Measurements from ENCODE around the gene EFCAB5. TPM values are rescaled to one million over a fixed set of nuclear protein-coding genes. Genes with fewer than 3 reads are reported as not detected.

EFCAB5 gene
- total RNA-seq, 1 donor from 2014 or later = not detected

DNA sequence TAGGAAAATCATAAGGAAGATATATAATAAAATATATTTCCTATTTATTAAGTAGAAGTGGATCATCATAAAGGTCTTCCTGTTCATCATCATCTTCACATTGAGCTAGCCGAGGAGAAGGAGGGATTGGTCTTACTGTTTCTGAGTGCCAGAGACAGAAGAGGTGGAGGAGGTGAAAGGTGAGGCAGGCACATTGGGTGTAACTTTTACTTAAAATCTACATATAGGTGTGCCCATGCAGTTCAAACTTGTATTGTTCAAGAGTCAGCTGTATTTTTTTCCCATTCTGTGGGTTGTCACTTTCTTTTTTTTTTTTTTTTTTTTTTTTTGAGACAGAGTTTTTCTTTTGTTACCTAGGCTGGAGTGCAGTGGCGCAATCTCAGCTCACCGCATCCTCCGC, 210.0 kb downstream of the EFCAB5 start:
- DNase-seq (ENCODE audit: low spot score) = no peak

DNA sequence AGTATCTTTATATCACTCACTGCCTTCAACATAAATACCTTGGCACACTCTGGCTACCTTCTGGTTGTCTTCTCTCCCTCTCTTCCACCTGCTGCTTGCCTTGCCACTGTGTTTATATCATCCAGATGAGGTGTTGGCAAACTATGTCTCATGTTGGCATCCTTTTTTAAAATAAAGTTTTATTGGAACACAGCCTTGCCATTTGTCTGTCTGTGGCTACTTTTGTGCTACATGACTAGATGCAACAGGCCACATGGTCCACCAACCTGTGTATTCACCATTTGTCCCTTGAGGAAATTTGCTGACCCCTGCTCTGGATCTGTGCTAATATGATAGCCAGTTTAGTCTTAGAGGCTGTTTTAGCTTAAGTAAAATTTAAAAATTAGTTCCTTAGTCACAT, 212.0 kb downstream of the EFCAB5 start:
- no peak for DNase-seq (ENCODE audit: low spot score)

DNA sequence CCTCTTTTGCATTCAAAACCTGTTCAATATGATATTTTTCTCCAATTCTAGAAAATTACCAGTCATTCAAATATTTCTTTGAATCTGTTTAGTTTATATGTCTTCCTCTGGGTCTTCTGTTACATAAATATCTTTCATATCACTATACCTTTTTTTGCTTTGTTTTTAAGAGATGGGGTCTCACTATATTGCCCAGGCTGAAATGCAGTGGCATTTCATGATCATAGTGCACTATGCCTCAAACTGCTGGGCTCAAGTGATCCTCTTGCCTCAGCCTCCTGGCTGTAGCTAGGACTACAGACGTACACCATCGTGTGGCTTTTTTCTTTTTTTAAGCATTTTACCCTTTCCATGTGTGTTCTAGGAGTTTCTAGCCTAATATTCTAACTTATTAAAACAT, 214.0 kb downstream of the EFCAB5 start:
- DNase-seq (ENCODE audit: low spot score) = no peak

Small RNAs within 50 kb of the gene (microRNA-seq; reads per million reads assigned to microRNA genes)
- not detected for gene MIR423 (ENCODE audit: borderline number of aligned reads)

Other genes with a start within 250 kb of the EFCAB5 start
- gene SSH2, start 11.4 kb upstream of the EFCAB5 start, total RNA-seq = 39.1 TPM
- gene NSRP1, start 175.2 kb downstream of the EFCAB5 start, total RNA-seq = 37.1 TPM